ENCODE data around the gene PRSS58. TPM values are rescaled to one million over a fixed set of nuclear protein-coding genes. Genes with fewer than 3 reads are reported as not detected.

Gene PRSS58
- total RNA-seq, 1 donor from 2014 or later = not detected

GRCh38 chr7:142301923-142302550, 44.2 kb upstream of the PRSS58 start:
- Mint-ChIP-seq H3K9me3 (no peaks in the 10 kb centered on the region), H3K4me1 (peaks cover 9% of the 10 kb centered on the region), H3K27me3 (ENCODE audit: insufficient read depth, low read depth) (peaks cover 3% of the 10 kb centered on the region), H3K4me3 (no peak overlapping the region), H3K36me3 (no peaks in the 10 kb centered on the region), H3K27ac (no peak overlapping the region)
- no peaks in the 10 kb centered on the region for H3K9me3 ChIP-seq (ENCODE audit: low read depth)
- H4K20me1 ChIP-seq (ENCODE audit: low read depth) = no peaks in the 10 kb centered on the region
- H2AFZ ChIP-seq (replicated peaks) = no peak overlapping the region
- DNase-seq (ENCODE audit: low spot score) = no peak
- TF ChIP-seq EZH2 (IDR thresholded peaks at IDR 0.05) (no peak), EZH2phosphoT487 (IDR thresholded peaks at IDR 0.05) (no peak), CTCF (IDR thresholded peaks at IDR 0.05) (peak; percentile 58)
- no peaks in the 10 kb centered on the region for H3K79me2 ChIP-seq (ENCODE audit: low read depth)
- H3K4me3 ChIP-seq = no peak overlapping the region
- H3F3A ChIP-seq (ENCODE audit: low read depth) = no peaks in the 10 kb centered on the region
- H3K4me1 ChIP-seq = no peaks in the 10 kb centered on the region
- H3K9ac ChIP-seq = no peak overlapping the region
- H3K4me2 ChIP-seq = no peak overlapping the region
- H3K27me3 ChIP-seq = no peaks in the 10 kb centered on the region
- H3K27ac ChIP-seq = no peak overlapping the region
- no peaks in the 10 kb centered on the region for H3K36me3 ChIP-seq

- Mint-ChIP-seq H3K27ac (no peak overlapping the region), H3K27me3 (ENCODE audit: insufficient read depth, low read depth) (peaks cover 3% of the 10 kb centered on the region), H3K4me1 (peaks cover 9% of the 10 kb centered on the region), H3K36me3 (no peaks in the 10 kb centered on the region), H3K9me3 (no peaks in the 10 kb centered on the region), H3K4me3 (no peak overlapping the region)
- Histone ChIP-seq H3K4me2 (no peak overlapping the region), H3K4me1 (no peaks in the 10 kb centered on the region), H3K9ac (no peak overlapping the region), H3K4me3 (no peak overlapping the region), H3K9me3 (ENCODE audit: low read depth) (no peaks in the 10 kb centered on the region), H3K36me3 (no peaks in the 10 kb centered on the region), H4K20me1 (ENCODE audit: low read depth) (no peaks in the 10 kb centered on the region), H3K27ac (no peak overlapping the region), H3F3A (ENCODE audit: low read depth) (no peaks in the 10 kb centered on the region), H3K79me2 (ENCODE audit: low read depth) (no peaks in the 10 kb centered on the region), H3K27me3 (no peaks in the 10 kb centered on the region), H2AFZ (replicated peaks) (no peak overlapping the region)
- DNase-seq (ENCODE audit: low spot score) = no peak
- TF ChIP-seq EZH2phosphoT487 (IDR thresholded peaks at IDR 0.05) (no peak), EZH2 (IDR thresholded peaks at IDR 0.05) (no peak), CTCF (IDR thresholded peaks at IDR 0.05) (no peak)
Observed at GRCh38 chr7:142301299-142301698, 43.4 kb upstream of the PRSS58 start.

GRCh38 chr7:142300689-142301088, 42.8 kb upstream of the PRSS58 start:
- DNase-seq (ENCODE audit: low spot score) = peak; percentile 45
- H3K9ac ChIP-seq = no peak overlapping the region
- no peaks in the 10 kb centered on the region for H3K9me3 ChIP-seq (ENCODE audit: low read depth)
- H4K20me1 ChIP-seq (ENCODE audit: low read depth) = no peaks in the 10 kb centered on the region
- TF ChIP-seq CTCF (IDR thresholded peaks at IDR 0.05) = peak; percentile 59
- no peak for TF ChIP-seq EZH2phosphoT487 (IDR thresholded peaks at IDR 0.05)
- Mint-ChIP-seq H3K4me1 (peaks cover 9% of the 10 kb centered on the region), H3K27me3 (ENCODE audit: insufficient read depth, low read depth) (peaks cover 2% of the 10 kb centered on the region), H3K4me3 (no peak overlapping the region), H3K9me3 (no peaks in the 10 kb centered on the region), H3K27ac (no peak overlapping the region), H3K36me3 (no peaks in the 10 kb centered on the region)
- H3K27ac ChIP-seq = no peak overlapping the region
- no peaks in the 10 kb centered on the region for H3K79me2 ChIP-seq (ENCODE audit: low read depth)
- no peak overlapping the region for H3K4me2 ChIP-seq
- no peak overlapping the region for H2AFZ ChIP-seq (replicated peaks)
- no peak overlapping the region for H3K4me3 ChIP-seq
- H3K27me3 ChIP-seq = no peaks in the 10 kb centered on the region
- no peaks in the 10 kb centered on the region for H3K4me1 ChIP-seq
- no peaks in the 10 kb centered on the region for H3F3A ChIP-seq (ENCODE audit: low read depth)
- H3K36me3 ChIP-seq = no peaks in the 10 kb centered on the region
